Trophoblast cell (in vitro differentiated cells and primary cell): ENCODE results near the gene GUCA1A.
"Not testable (repeated sequence)": the region's sequence is repeated elsewhere in the genome, so short reads cannot be mapped to it uniquely, and the experiment has no call there.

Experiments
- DNase-seq, 2 donors: peaks; one replicate each; pipeline ENCODE4 v3.0.0-alpha.2; 2016
- H2AFZ ChIP-seq: 2 replicates; pipeline ENCODE4 v1.6.1; 2013; ENCODE audit warnings: low read length, moderate library complexity, mild to moderate bottlenecking; ENCODE audit not compliant: insufficient read depth, poor library complexity
- H2AK5ac ChIP-seq: 2 replicates; pipeline ENCODE4 v1.6.1; 2013; ENCODE audit warnings: mild to moderate bottlenecking, low read length
- H2BK120ac ChIP-seq: 2 replicates; pipeline ENCODE4 v1.6.1; 2013; ENCODE audit warnings: low read length, mild to moderate bottlenecking, moderate library complexity; ENCODE audit not compliant: insufficient read depth, poor library complexity
- H2BK12ac ChIP-seq: 2 replicates; pipeline ENCODE4 v1.6.1; 2013; ENCODE audit warnings: mild to moderate bottlenecking, low read length, moderate library complexity
- H2BK5ac ChIP-seq: 2 replicates; pipeline ENCODE4 v1.6.1; 2013; ENCODE audit warnings: low read length, low read depth, moderate library complexity, mild to moderate bottlenecking; ENCODE audit not compliant: poor library complexity
- H3K14ac ChIP-seq: 2 replicates; pipeline ENCODE4 v1.6.1; 2013; ENCODE audit warnings: mild to moderate bottlenecking, low read length
- H3K18ac ChIP-seq: 2 replicates; pipeline ENCODE4 v1.6.1; 2013; ENCODE audit warnings: mild to moderate bottlenecking, low read length
- H3K23ac ChIP-seq: 2 replicates; pipeline ENCODE4 v1.6.1; 2013; ENCODE audit warnings: low read length
- H3K27ac ChIP-seq: 2 replicates; pipeline ENCODE4 v1.5.1; 2013; ENCODE audit warnings: low read depth, mild to moderate bottlenecking, inconsistent platforms, low read length, moderate library complexity
- H3K27me3 ChIP-seq: 2 replicates; pipeline ENCODE4 v1.6.1; 2013; ENCODE audit warnings: inconsistent platforms, mild to moderate bottlenecking, low read length, moderate library complexity; ENCODE audit not compliant: insufficient read depth
- H3K36me3 ChIP-seq, 2 experiments: 1 replicate in 1 of 2; 2 replicates in 1 of 2; pipeline ENCODE4 v1.6.1; 2013; ENCODE audit warnings: low read length in 2 of 2, mild to moderate bottlenecking in 2 of 2, moderate library complexity in 1 of 2; ENCODE audit not compliant: insufficient read depth in 2 of 2, control insufficient read depth in 1 of 2
- H3K4ac ChIP-seq: 2 replicates; pipeline ENCODE4 v1.6.1; 2013; ENCODE audit warnings: low read depth, mild to moderate bottlenecking, low read length, moderate library complexity
- H3K4me1 ChIP-seq, 2 experiments: 1 replicate in 1 of 2; 2 replicates in 1 of 2; pipeline ENCODE4 v1.6.1; 2013; ENCODE audit warnings: low read length in 2 of 2, mild to moderate bottlenecking in 2 of 2, moderate library complexity in 1 of 2; ENCODE audit not compliant: insufficient read depth in 2 of 2, control insufficient read depth in 1 of 2
- H3K4me2 ChIP-seq: 2 replicates; pipeline ENCODE4 v1.6.1; 2013; ENCODE audit warnings: inconsistent platforms, mild to moderate bottlenecking, low read length, moderate library complexity
- H3K4me3 ChIP-seq: 2 replicates; pipeline ENCODE4 v1.5.1; 2013; ENCODE audit warnings: mild to moderate bottlenecking, low read depth, low read length, inconsistent platforms
- H3K79me1 ChIP-seq: one replicate; pipeline ENCODE4 v1.6.1; 2013; ENCODE audit warnings: low read length
- H3K79me2 ChIP-seq: 2 replicates; pipeline ENCODE4 v1.6.1; 2013; ENCODE audit warnings: low read length, mild to moderate bottlenecking; ENCODE audit not compliant: control insufficient read depth, insufficient read depth, poor library complexity
- H3K9ac ChIP-seq: 2 replicates; pipeline ENCODE4 v1.6.1; 2013; ENCODE audit warnings: mild to moderate bottlenecking, low read length
- H3K9me3 ChIP-seq: 2 replicates; pipeline ENCODE4 v1.6.1; 2013; ENCODE audit warnings: low read depth, mild to moderate bottlenecking, control low read depth, inconsistent platforms, low read length; ENCODE audit not compliant: insufficient read depth
- H4K12ac ChIP-seq: 2 replicates; pipeline ENCODE4 v1.6.1; 2013; ENCODE audit warnings: low read depth, mild to moderate bottlenecking, low read length, moderate library complexity
- H4K8ac ChIP-seq: 2 replicates; pipeline ENCODE4 v1.6.1; 2013; ENCODE audit warnings: low read depth, mild to moderate bottlenecking, low read length, moderate library complexity
- H4K91ac ChIP-seq: one replicate; pipeline ENCODE4 v1.6.1; 2013; ENCODE audit warnings: low read depth, mild to moderate bottlenecking, low read length, moderate library complexity
- WGBS: extraction: QIAGEN DNeasy Blood & Tissue Kit; methylation state at CpG from one replicate; pipeline ENCODE4 v1.1.7; 2013; ENCODE audit warnings: missing lambda C conversion rate; ENCODE audit not compliant: insufficient read length, insufficient coverage; ENCODE audit errors: extremely low coverage; 5-methylcytosine and 5-hydroxymethylcytosine counted together

The GUCA1A gene

GRCh38 chr6:42148058-42148457 is 25.1 kb upstream of the GUCA1A start:
- H3K4me3 ChIP-seq, result no peak overlapping the region
- H3K18ac ChIP-seq, result no peak overlapping the region
- H3K4ac ChIP-seq, result no peak overlapping the region
- no peak overlapping the region for H4K12ac ChIP-seq
- DNase-seq, result no peak
- no peak overlapping the region for H2AFZ ChIP-seq
- no peak overlapping the region for H3K23ac ChIP-seq
- no peak overlapping the region for H2AK5ac ChIP-seq
- H2BK120ac ChIP-seq, result no peak overlapping the region
- no peak overlapping the region for H3K9ac ChIP-seq
- H4K91ac ChIP-seq, result no peak overlapping the region
- H3K4me1 ChIP-seq, result no peaks in the 10 kb centered on the region
- H4K8ac ChIP-seq, result no peak overlapping the region
- no peak overlapping the region for H2BK12ac ChIP-seq
- H3K4me2 ChIP-seq, result no peak overlapping the region
- no peak overlapping the region for H3K14ac ChIP-seq
- H2BK5ac ChIP-seq, result no peak overlapping the region
- no peaks in the 10 kb centered on the region for H3K27me3 ChIP-seq
- WGBS, result no CpG with 5 or more reads among the region's 3 CpGs
- H3K9me3 ChIP-seq, result no peaks in the 10 kb centered on the region
- H3K36me3 ChIP-seq, result no peaks in the 10 kb centered on the region
- no peaks in the 10 kb centered on the region for H3K79me1 ChIP-seq
- H3K79me2 ChIP-seq, result no peaks in the 10 kb centered on the region
- no peak overlapping the region for H3K27ac ChIP-seq

GRCh38 chr6:42150254-42150653 is 22.9 kb upstream of the GUCA1A start:
- H2AFZ ChIP-seq, result no peak overlapping the region
- no peaks in the 10 kb centered on the region for H3K79me2 ChIP-seq
- no peak overlapping the region for H3K14ac ChIP-seq
- H3K36me3 ChIP-seq, result no peaks in the 10 kb centered on the region
- H2BK12ac ChIP-seq, result no peak overlapping the region
- DNase-seq, result no peak
- H3K18ac ChIP-seq, result no peak overlapping the region
- no peak overlapping the region for H4K8ac ChIP-seq
- no peak overlapping the region for H3K9ac ChIP-seq
- no peak overlapping the region for H3K23ac ChIP-seq
- no peaks in the 10 kb centered on the region for H3K79me1 ChIP-seq
- H4K12ac ChIP-seq, result no peak overlapping the region
- no peaks in the 10 kb centered on the region for H3K4me1 ChIP-seq
- no CpG with 5 or more reads among the region's 8 CpGs for WGBS
- H2BK5ac ChIP-seq, result no peak overlapping the region
- H3K4me3 ChIP-seq, result no peak overlapping the region
- no peak overlapping the region for H2AK5ac ChIP-seq
- no peaks in the 10 kb centered on the region for H3K27me3 ChIP-seq
- no peak overlapping the region for H3K27ac ChIP-seq
- no peaks in the 10 kb centered on the region for H3K9me3 ChIP-seq
- no peak overlapping the region for H3K4me2 ChIP-seq
- no peak overlapping the region for H3K4ac ChIP-seq
- no peak overlapping the region for H4K91ac ChIP-seq
- H2BK120ac ChIP-seq, result no peak overlapping the region

- no peak overlapping the region for H3K4ac ChIP-seq
- H3K27me3 ChIP-seq, result no peaks in the 10 kb centered on the region
- no CpG with 5 or more reads among the region's 8 CpGs for WGBS
These were observed 21.1 kb upstream of the GUCA1A start for GRCh38 chr6:42152024-42152423.

GRCh38 chr6:42152528-42153213 is 20.5 kb upstream of the GUCA1A start:
- not testable (repeated sequence) for H3K4ac ChIP-seq, H4K8ac ChIP-seq, H4K91ac ChIP-seq, H3K79me2 ChIP-seq, H3K9ac ChIP-seq, H2BK12ac ChIP-seq, H2BK120ac ChIP-seq, H3K4me1 ChIP-seq, H3K36me3 ChIP-seq, H2AK5ac ChIP-seq, H3K23ac ChIP-seq, H4K12ac ChIP-seq, H3K9me3 ChIP-seq, H2BK5ac ChIP-seq, H3K79me1 ChIP-seq, DNase-seq, H2AFZ ChIP-seq, H3K14ac ChIP-seq, H3K4me2 ChIP-seq, H3K27me3 ChIP-seq, H3K18ac ChIP-seq, H3K27ac ChIP-seq, H3K4me3 ChIP-seq
- WGBS, result no CpG with 5 or more reads among the region's 4 CpGs

More at GRCh38 chr6:42152024-42152423, 21.1 kb upstream of the GUCA1A start:
- Histone ChIP-seq H3K36me3 (no peaks in the 10 kb centered on the region), H3K9me3 (no peaks in the 10 kb centered on the region), H3K23ac (no peak overlapping the region), H4K91ac (no peak overlapping the region), H3K4me3 (no peak overlapping the region), H2AK5ac (no peak overlapping the region), H3K9ac (no peak overlapping the region), H3K18ac (no peak overlapping the region), H4K8ac (no peak overlapping the region), H3K4me2 (no peak overlapping the region), H2BK12ac (no peak overlapping the region), H2AFZ (no peak overlapping the region), H4K12ac (no peak overlapping the region), H3K79me1 (no peaks in the 10 kb centered on the region), H3K27ac (no peak overlapping the region), H3K79me2 (no peaks in the 10 kb centered on the region), H2BK120ac (no peak overlapping the region), H2BK5ac (no peak overlapping the region), H3K14ac (no peak overlapping the region), H3K4me1 (no peaks in the 10 kb centered on the region)
- no peak for DNase-seq
